Karpas-422 (cell line): ENCODE data around the gene PIGZ. TPM values are rescaled to one million over a fixed set of nuclear protein-coding genes. Genes with fewer than 3 reads are reported as not detected.

ENCODE experiments used
- DNase-seq: peaks from one replicate; pipeline ENCODE4 v3.0.0-alpha.2; 2015
- H2AFZ ChIP-seq: fragments of 200-600 bp; sonication (generic); 2 replicates; pipeline ENCODE4 v1.6.1; 2014; ENCODE audit warnings: antibody characterized with exemption, low read length, mixed read lengths
- H3K27ac ChIP-seq: fragments of 200-600 bp; sonication (generic); 2 replicates; pipeline ENCODE4 v1.5.1; 2014; ENCODE audit warnings: mild to moderate bottlenecking, low read length, moderate library complexity
- H3K27me3 ChIP-seq: fragments of 200-600 bp; sonication (generic); 2 replicates; pipeline ENCODE4 v1.6.1; 2014; ENCODE audit warnings: low read length, mixed read lengths
- H3K36me3 ChIP-seq: fragments of 200-600 bp; sonication (generic); 2 replicates; pipeline ENCODE4 v1.6.1; 2014; ENCODE audit warnings: low read length, mixed read lengths; ENCODE audit not compliant: insufficient read depth
- H3K4me1 ChIP-seq: fragments of 200-600 bp; sonication (generic); 2 replicates; pipeline ENCODE4 v1.6.1; 2014; ENCODE audit warnings: mild to moderate bottlenecking, low read length, mixed read lengths
- H3K4me2 ChIP-seq: fragments of 200-600 bp; sonication (generic); 2 replicates; pipeline ENCODE4 v1.6.1; 2014; ENCODE audit warnings: low read length, low read depth, mild to moderate bottlenecking; ENCODE audit not compliant: poor library complexity, severe bottlenecking
- H3K4me3 ChIP-seq: fragments of 200-600 bp; sonication (generic); 2 replicates; pipeline ENCODE4 v1.5.1; 2014; ENCODE audit warnings: mild to moderate bottlenecking, antibody characterized with exemption, low read length, mixed read lengths
- H3K79me2 ChIP-seq: fragments of 200-600 bp; sonication (generic); 2 replicates; pipeline ENCODE4 v1.6.1; 2014; ENCODE audit warnings: mild to moderate bottlenecking, low read length, mixed read lengths
- H3K9ac ChIP-seq: fragments of 200-600 bp; sonication (generic); 2 replicates; pipeline ENCODE4 v1.6.0; 2014; ENCODE audit warnings: low read length
- H3K9me2 ChIP-seq: fragments of 200-600 bp; sonication (generic), shearing (Covaris generic); replicated peaks from 2 replicates; pipeline ENCODE4 v1.6.0; 2014; ENCODE audit warnings: mild to moderate bottlenecking, low read length, moderate library complexity; ENCODE audit not compliant: insufficient read depth
- H3K9me3 ChIP-seq: fragments of 300-700, 200-600 bp; sonication (generic); 2 replicates; pipeline ENCODE4 v1.6.1; 2014; ENCODE audit warnings: low read length, mixed read lengths
- H4K20me1 ChIP-seq: fragments of 200-600 bp; sonication (generic); 2 replicates; pipeline ENCODE4 v1.6.1; 2014; ENCODE audit warnings: mild to moderate bottlenecking, antibody characterized with exemption, low read length, low read depth; ENCODE audit not compliant: insufficient read depth
- total RNA-seq: library from RNA; depleted of rRNA; stranded (reverse); fragments of >200 nt; shearing (Covaris generic); gene quantifications from 2 replicates; pipeline ENCODE4 v1.2.3, GENCODE V29; 2014; ENCODE audit warnings: low replicate concordance

Gene PIGZ
- total RNA-seq, 1 experiment from 2014 or later: 0.37 TPM

DNA sequence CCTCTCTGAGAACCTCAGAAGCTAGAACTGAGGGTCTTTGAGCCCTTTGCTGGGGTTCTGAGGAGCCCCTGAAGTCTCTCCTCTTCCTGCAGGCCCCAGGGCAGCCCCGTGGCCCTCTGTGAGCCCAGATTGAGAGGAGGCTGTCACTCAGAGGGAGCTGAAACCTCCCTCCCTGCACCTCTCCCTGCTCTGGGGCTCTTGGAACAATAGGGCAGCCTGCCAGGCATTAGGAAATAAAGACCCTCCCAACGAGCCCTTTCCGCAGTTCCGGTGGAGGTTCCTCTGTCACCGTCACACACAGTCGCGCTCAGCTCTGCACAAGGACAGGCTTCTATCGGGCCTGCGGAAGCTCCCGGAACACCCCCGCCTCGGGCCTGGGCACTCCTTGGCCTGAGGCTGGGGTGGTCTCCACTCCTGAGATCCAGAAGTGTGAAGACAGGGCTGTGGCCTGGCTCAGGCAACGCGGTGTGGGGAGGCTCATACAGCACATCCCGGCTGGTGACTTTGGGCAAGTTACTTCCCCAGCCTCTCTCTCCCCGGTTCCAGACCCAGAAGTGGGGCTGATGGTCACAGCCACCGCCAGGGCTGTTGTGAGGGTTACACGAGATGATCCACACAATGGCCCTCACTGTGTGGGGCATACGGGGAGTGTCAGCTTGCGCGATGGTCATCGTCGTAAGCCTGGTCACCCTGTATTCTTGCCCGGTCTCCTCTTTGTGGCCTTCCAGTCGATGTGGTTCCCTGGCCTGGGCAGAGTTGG lies 43.3 kb upstream of the PIGZ start:
- Histone ChIP-seq H3K27me3 (no peaks in the 10 kb centered on the region), H3K9me3 (no peaks in the 10 kb centered on the region), H3K9ac (no peak overlapping the region)

DNA sequence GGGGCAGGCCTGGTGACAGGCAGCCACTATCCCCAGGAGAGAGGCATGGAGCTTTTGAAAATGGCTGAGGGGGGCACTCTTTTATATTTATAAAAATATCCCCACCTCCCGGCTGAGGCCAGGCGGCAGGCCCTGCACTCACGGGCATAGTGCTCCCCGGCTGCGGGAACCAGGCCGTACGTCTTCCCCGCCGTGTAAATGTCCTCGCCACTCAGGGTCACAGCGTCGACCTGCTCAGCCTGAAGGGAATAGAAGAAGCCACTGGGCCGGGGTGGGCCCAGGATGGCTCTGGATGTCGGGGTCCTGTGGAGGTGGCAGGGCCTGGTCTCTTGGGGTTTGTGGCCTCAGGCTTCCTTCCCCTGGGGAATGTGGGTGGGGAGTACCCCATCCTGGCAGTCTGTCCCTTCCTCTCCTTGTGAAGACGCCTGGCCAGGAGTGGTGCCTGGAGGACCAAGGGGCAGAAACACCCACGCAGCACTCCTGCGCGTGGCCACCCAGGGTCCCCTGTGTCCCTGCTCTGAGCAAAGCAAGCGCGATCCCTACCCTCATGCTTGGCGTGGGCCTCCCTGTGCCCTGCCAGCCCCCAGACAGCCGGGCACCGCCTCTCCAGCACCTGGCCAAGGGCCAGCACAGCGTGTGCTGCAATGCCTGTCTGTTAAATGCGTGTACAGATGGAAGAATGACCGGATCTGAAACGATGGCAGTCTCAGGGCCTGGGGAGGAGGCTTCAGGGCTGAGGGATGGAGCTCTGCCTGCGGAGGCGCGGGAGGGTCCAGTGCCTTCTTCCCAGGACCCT lies 42.1 kb upstream of the PIGZ start:
- Histone ChIP-seq H3K27me3 (no peaks in the 10 kb centered on the region), H3K4me1 (peaks cover 10% of the 10 kb centered on the region), H4K20me1 (peaks cover 3% of the 10 kb centered on the region; the same call in 1 of the 2 replicates), H2AFZ (no peak overlapping the region), H3K4me3 (no peak overlapping the region), H3K9ac (no peak overlapping the region), H3K4me2 (no peak overlapping the region), H3K36me3 (no peaks in the 10 kb centered on the region), H3K9me3 (no peaks in the 10 kb centered on the region), H3K79me2 (no peaks in the 10 kb centered on the region), H3K9me2 (no peaks in the 10 kb centered on the region), H3K27ac (no peak overlapping the region)
- DNase-seq: no peak

More for the DNA sequence above, 43.3 kb upstream of the PIGZ start:
- peaks cover 10% of the 10 kb centered on the region for H3K4me1 ChIP-seq
- no peaks in the 10 kb centered on the region for H3K79me2 ChIP-seq
- DNase-seq: no peak
- no peak overlapping the region for H2AFZ ChIP-seq
- H3K27ac ChIP-seq: no peak overlapping the region
- no peak overlapping the region for H3K4me2 ChIP-seq
- no peak overlapping the region for H3K4me3 ChIP-seq
- H4K20me1 ChIP-seq: peaks cover 3% of the 10 kb centered on the region; the same call in 1 of the 2 replicates
- H3K9me2 ChIP-seq: no peaks in the 10 kb centered on the region
- H3K36me3 ChIP-seq: no peaks in the 10 kb centered on the region

- no peaks in the 10 kb centered on the region for H3K79me2 ChIP-seq
- no peak overlapping the region for H2AFZ ChIP-seq
- DNase-seq: no peak
- no peaks in the 10 kb centered on the region for H3K9me3 ChIP-seq
- H3K9me2 ChIP-seq: no peaks in the 10 kb centered on the region
- H3K4me2 ChIP-seq: no peak overlapping the region
- peaks cover 4% of the 10 kb centered on the region; the same call in 1 of the 2 replicates for H3K4me1 ChIP-seq
- H3K9ac ChIP-seq: no peak overlapping the region
- H4K20me1 ChIP-seq: peaks cover 3% of the 10 kb centered on the region; the same call in 1 of the 2 replicates
- H3K27ac ChIP-seq: no peak overlapping the region
- no peak overlapping the region for H3K4me3 ChIP-seq
- H3K36me3 ChIP-seq: no peaks in the 10 kb centered on the region
- H3K27me3 ChIP-seq: no peaks in the 10 kb centered on the region
Observed at GRCh38 chr3:197009532-197010019, 40.9 kb upstream of the PIGZ start.

DNA sequence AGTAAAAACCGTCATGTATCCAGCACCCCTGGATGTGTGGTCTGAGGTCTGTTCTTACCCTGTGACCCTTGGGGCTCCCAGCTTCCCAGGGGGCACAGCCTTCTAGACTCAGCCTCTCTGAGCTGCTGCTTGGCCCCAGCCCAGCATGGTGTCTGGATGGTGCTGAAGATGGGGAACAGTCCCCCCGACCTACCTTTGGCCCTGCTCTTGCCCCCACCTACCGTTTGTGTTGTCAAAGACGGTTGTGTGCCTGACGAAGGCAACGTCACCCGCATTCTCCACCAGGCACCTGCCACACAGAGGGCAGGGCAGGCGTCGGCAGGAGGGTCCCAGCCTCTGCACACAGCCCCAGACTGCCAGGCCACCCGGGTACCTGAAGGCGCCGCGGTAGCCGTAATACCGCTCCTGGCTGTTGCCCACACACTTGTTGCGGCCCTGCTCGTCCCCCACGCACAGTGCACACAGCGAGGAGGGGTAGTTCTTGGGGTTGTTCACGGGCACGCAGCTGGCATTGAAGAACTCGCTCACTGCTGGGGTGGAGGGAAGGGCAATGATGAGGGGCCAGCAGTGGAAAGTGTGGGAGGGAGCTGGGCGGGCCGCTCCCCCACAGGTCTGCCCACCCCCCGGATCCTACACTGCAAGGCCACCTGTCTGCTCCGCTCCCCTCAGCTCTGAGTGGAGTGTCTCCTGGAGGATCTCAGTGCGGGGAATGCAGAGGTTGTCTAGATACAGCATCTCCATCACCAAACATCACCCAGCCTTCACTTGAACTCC lies 40.0 kb upstream of the PIGZ start:
- Histone ChIP-seq H2AFZ (no peak overlapping the region), H3K4me2 (no peak overlapping the region), H4K20me1 (no peaks in the 10 kb centered on the region; the same call in 1 of the 2 replicates), H3K9me2 (no peaks in the 10 kb centered on the region), H3K4me1 (peaks cover 12% of the 10 kb centered on the region), H3K36me3 (no peaks in the 10 kb centered on the region), H3K9ac (no peak overlapping the region), H3K27me3 (no peaks in the 10 kb centered on the region), H3K9me3 (no peaks in the 10 kb centered on the region), H3K27ac (no peak overlapping the region), H3K4me3 (no peak overlapping the region), H3K79me2 (no peaks in the 10 kb centered on the region)
- DNase-seq: no peak

DNA sequence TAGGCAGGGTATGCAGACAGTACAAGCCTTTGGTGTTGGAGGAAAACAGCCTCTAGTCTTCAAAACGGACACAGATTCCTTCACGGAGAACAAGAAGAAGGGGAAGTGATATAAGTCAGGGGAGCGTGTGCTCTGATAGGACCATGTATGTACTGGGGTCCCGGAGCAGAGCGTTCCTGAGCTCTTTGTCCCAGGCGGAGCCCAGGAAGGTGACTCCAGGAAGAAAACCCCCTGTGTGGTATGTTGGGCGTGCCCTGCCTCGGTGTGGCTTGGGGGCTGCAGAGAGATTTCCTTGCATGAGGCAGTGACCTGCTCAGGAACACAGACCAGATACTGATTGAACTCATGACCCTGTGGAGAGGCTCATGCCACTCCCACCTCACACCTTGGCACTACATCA lies 39.3 kb upstream of the PIGZ start:
- no peaks in the 10 kb centered on the region; the same call in 1 of the 2 replicates for H4K20me1 ChIP-seq
- no peaks in the 10 kb centered on the region for H3K36me3 ChIP-seq
- peaks cover 12% of the 10 kb centered on the region for H3K4me1 ChIP-seq
- H3K4me3 ChIP-seq: no peak overlapping the region
- H2AFZ ChIP-seq: no peak overlapping the region
- H3K9ac ChIP-seq: no peak overlapping the region
- no peak overlapping the region for H3K4me2 ChIP-seq
- H3K79me2 ChIP-seq: no peaks in the 10 kb centered on the region
- no peak for DNase-seq
- no peaks in the 10 kb centered on the region for H3K27me3 ChIP-seq
- H3K27ac ChIP-seq: no peak overlapping the region
- H3K9me3 ChIP-seq: no peaks in the 10 kb centered on the region
- H3K9me2 ChIP-seq: no peaks in the 10 kb centered on the region

- Histone ChIP-seq H4K20me1 (no peaks in the 10 kb centered on the region; the same call in 1 of the 2 replicates), H2AFZ (no peak overlapping the region), H3K9me3 (no peaks in the 10 kb centered on the region), H3K27ac (no peak overlapping the region), H3K36me3 (no peaks in the 10 kb centered on the region), H3K4me1 (peaks cover 14% of the 10 kb centered on the region), H3K9ac (no peak overlapping the region), H3K4me2 (no peak overlapping the region), H3K79me2 (no peaks in the 10 kb centered on the region), H3K9me2 (no peaks in the 10 kb centered on the region), H3K27me3 (no peaks in the 10 kb centered on the region), H3K4me3 (no peak overlapping the region)
- DNase-seq: no peak
Observed at GRCh38 chr3:197007296-197007940, 38.8 kb upstream of the PIGZ start.

- Histone ChIP-seq H3K4me2 (no peak overlapping the region), H3K9me2 (no peaks in the 10 kb centered on the region), H3K36me3 (no peaks in the 10 kb centered on the region)
Observed at GRCh38 chr3:197006860-197007259, 38.2 kb upstream of the PIGZ start.

More at GRCh38 chr3:197006860-197007259, 38.2 kb upstream of the PIGZ start:
- no peaks in the 10 kb centered on the region for H3K79me2 ChIP-seq
- peaks cover 19% of the 10 kb centered on the region for H3K4me1 ChIP-seq
- H2AFZ ChIP-seq: no peak overlapping the region
- no peak overlapping the region for H3K4me3 ChIP-seq
- no peak for DNase-seq
- H4K20me1 ChIP-seq: no peaks in the 10 kb centered on the region
- H3K27me3 ChIP-seq: no peaks in the 10 kb centered on the region
- H3K27ac ChIP-seq: no peak overlapping the region
- no peaks in the 10 kb centered on the region for H3K9me3 ChIP-seq
- H3K9ac ChIP-seq: no peak overlapping the region
